Measurements from ENCODE around the gene BEND7.

BEND7 gene

GRCh38 chr10:13518076-13518692 is 10.6 kb downstream of the BEND7 start:
- no peak for DNase-seq

GRCh38 chr10:13517675-13518074 is 11.1 kb downstream of the BEND7 start:
- DNase-seq, result no peak

- DNase-seq, result no peak
Measured at GRCh38 chr10:13516176-13516575, 12.6 kb downstream of the BEND7 start.

- DNase-seq, result no peak
Measured at GRCh38 chr10:13515467-13515866, 13.3 kb downstream of the BEND7 start.

- DNase-seq, result no peak
Measured at GRCh38 chr10:13514296-13514695, 14.5 kb downstream of the BEND7 start.

- DNase-seq, result no peak
Measured at GRCh38 chr10:13512564-13512963, 16.2 kb downstream of the BEND7 start.

GRCh38 chr10:13511409-13511808 is 17.4 kb downstream of the BEND7 start:
- no peak for DNase-seq

- DNase-seq, result no peak
Measured at GRCh38 chr10:13505052-13505680, 23.6 kb downstream of the BEND7 start.

GRCh38 chr10:13503745-13504463 is 24.9 kb downstream of the BEND7 start:
- no peak for DNase-seq

- DNase-seq, result no peak
Measured at GRCh38 chr10:13502380-13502779, 26.4 kb downstream of the BEND7 start.

- DNase-seq, result no peak
Measured at GRCh38 chr10:13500201-13500600, 28.6 kb downstream of the BEND7 start.

- no peak for DNase-seq
Measured at GRCh38 chr10:13499150-13499549, 29.7 kb downstream of the BEND7 start.

GRCh38 chr10:13496931-13497330 is 31.9 kb downstream of the BEND7 start:
- DNase-seq, result no peak

- DNase-seq, result no peak
Measured at GRCh38 chr10:13496164-13496563, 32.6 kb downstream of the BEND7 start.

- DNase-seq, result no peak
Measured at GRCh38 chr10:13492493-13493180, 36.2 kb downstream of the BEND7 start.

GRCh38 chr10:13491747-13492360 is 37.0 kb downstream of the BEND7 start:
- DNase-seq, result no peak

GRCh38 chr10:13490503-13490902 is 38.3 kb downstream of the BEND7 start:
- no peak for DNase-seq

GRCh38 chr10:13489035-13489599 is 39.7 kb downstream of the BEND7 start:
- DNase-seq, result no peak

- no peak for DNase-seq
Measured at GRCh38 chr10:13485623-13486022, 43.2 kb downstream of the BEND7 start.

GRCh38 chr10:13483951-13484350 is 44.9 kb downstream of the BEND7 start:
- DNase-seq, result no peak

GRCh38 chr10:13483073-13483472 is 45.7 kb downstream of the BEND7 start:
- DNase-seq, result no peak

- no peak for DNase-seq
Measured at GRCh38 chr10:13481690-13482089, 47.1 kb downstream of the BEND7 start.

GRCh38 chr10:13475124-13475523 is 53.7 kb downstream of the BEND7 start:
- no peak for DNase-seq

Measured in activated T-cell treated with anti-CD3 and anti-CD28 coated beads, Interleukin-2, amount 50 U/mL, for 48 hours (primary cell).